HG03280 (cell line): Measurements from ENCODE around the gene KIFC3.
"Not testable (repeated sequence)": the region's sequence is repeated elsewhere in the genome, so short reads cannot be mapped to it uniquely, and the experiment has no call there.

ENCODE experiments used
- ATAC-seq: cut with Tn5 transposase; IDR thresholded peaks from one replicate; pipeline ENCODE4 v1.9.1; 2021; ENCODE audit warnings: mild to moderate bottlenecking, moderate library complexity; ENCODE audit not compliant: unreplicated experiment

The KIFC3 gene

GRCh38 chr16:57755726-57756423 lies 46.4 kb downstream of the KIFC3 start:
- ATAC-seq, result no peak

- no peak for ATAC-seq
Observed at GRCh38 chr16:57755061-57755684, 47.1 kb downstream of the KIFC3 start.

- ATAC-seq, result no peak
Observed at GRCh38 chr16:57754354-57755060, 47.8 kb downstream of the KIFC3 start.

- no peak for ATAC-seq
Observed at GRCh38 chr16:57753448-57754353, 48.6 kb downstream of the KIFC3 start.

- ATAC-seq, result no peak
Observed at GRCh38 chr16:57752581-57753447, 49.5 kb downstream of the KIFC3 start.

GRCh38 chr16:57752203-57752580 lies 50.1 kb downstream of the KIFC3 start:
- no peak for ATAC-seq

GRCh38 chr16:57751539-57752202 lies 50.6 kb downstream of the KIFC3 start:
- ATAC-seq, result no peak

- no peak for ATAC-seq
Observed at GRCh38 chr16:57750796-57751538, 51.3 kb downstream of the KIFC3 start.

GRCh38 chr16:57749856-57750452 lies 52.3 kb downstream of the KIFC3 start:
- ATAC-seq, result no peak

GRCh38 chr16:57749101-57749692 lies 53.1 kb downstream of the KIFC3 start:
- ATAC-seq, result no peak

GRCh38 chr16:57748596-57748995 lies 53.7 kb downstream of the KIFC3 start:
- no peak for ATAC-seq

GRCh38 chr16:57747996-57748395 lies 54.3 kb downstream of the KIFC3 start:
- ATAC-seq, result no peak

- ATAC-seq, result no peak
Observed at GRCh38 chr16:57747496-57747895, 54.8 kb downstream of the KIFC3 start.

- no peak for ATAC-seq
Observed at GRCh38 chr16:57747091-57747490, 55.2 kb downstream of the KIFC3 start.

GRCh38 chr16:57746316-57746715 lies 56.0 kb downstream of the KIFC3 start:
- ATAC-seq, result not testable (repeated sequence)

GRCh38 chr16:57745768-57746167 lies 56.5 kb downstream of the KIFC3 start:
- no peak for ATAC-seq

GRCh38 chr16:57744642-57744903 lies 57.7 kb downstream of the KIFC3 start:
- ATAC-seq, result no peak

GRCh38 chr16:57743886-57744641 lies 58.2 kb downstream of the KIFC3 start:
- ATAC-seq, result no peak
